HepG2 (cell line): ENCODE measurements around the gene CYTH1. TPM values are rescaled to one million over a fixed set of nuclear protein-coding genes. Genes with fewer than 3 reads are reported as not detected.

Experiments
- ATAC-seq: fragments of 200-7000 bp; cut with Tn5 transposase; 3 replicates; pipeline ENCODE4 v1.9.1; 2020; ENCODE audit warnings: mild to moderate bottlenecking, moderate library complexity
- BruUV-seq: library from RNA; stranded (reverse); fragments of 400-500 nt; replicated peaks from 2 replicates; lab custom pipeline; 2021; lab: Mats Ljungman, UMichigan
- CTCF ChIA-PET: fragments of 300-600 bp; formaldehyde crosslinking; extraction: SDS; loops from one replicate; lab custom pipeline; 2021; ENCODE audit warnings: low total read pairs, inconsistent platforms, low intra/inter-chr PET ratio; lab: Yijun Ruan, JAX
- POLR2A ChIA-PET: fragments of 350-600 bp; sonication (Branson Sonifier 250); formaldehyde crosslinking; loops from one replicate; lab custom pipeline; 2020; ENCODE audit warnings: antibody characterized with exemption, inconsistent platforms; lab: Yijun Ruan, JAX
- DNase-seq: peaks from one replicate; pipeline ENCODE4 v3.0.0-alpha.2; 2015; ENCODE audit warnings: low spot score
- FAIRE-seq: peaks from 3 replicates; lab custom pipeline; 2011; peaks lifted over from hg19 to GRCh38; lab: Jason Lieb, UNC
- H2AFZ ChIP-seq: one replicate; pipeline ENCODE4 v1.6.1; 2011; ENCODE audit warnings: low read length, inconsistent platforms
- H3K27ac ChIP-seq: fragments of 300-600 bp; 3 replicates; pipeline ENCODE4 v1.8.0; 2011; ENCODE audit warnings: mixed run types, mild to moderate bottlenecking, mixed read lengths, low read length, inconsistent platforms; ENCODE audit not compliant: insufficient read depth; ENCODE audit errors: extremely low read length
- H3K27me3 ChIP-seq, 2 experiments: fragments of 200-600 bp in 1 of 2; 2 replicates in 1 of 2; 3 replicates in 1 of 2; pipeline versions ENCODE4 v1.6.0 to v1.8.0; 2011; ENCODE audit warnings: low read length in 2 of 2, mild to moderate bottlenecking in 2 of 2, moderate library complexity in 2 of 2, inconsistent platforms in 1 of 2; ENCODE audit not compliant: insufficient read depth in 2 of 2, control insufficient read depth in 1 of 2
- H3K36me3 ChIP-seq, 2 experiments: fragments of 200-600 bp in 1 of 2; replicated peaks in 1 of 2; 2 replicates in 1 of 2; 3 replicates in 1 of 2; pipeline versions ENCODE4 v1.5.1 to v1.8.0; 2011; ENCODE audit warnings: low read length in 2 of 2, inconsistent platforms in 1 of 2; ENCODE audit not compliant: insufficient read depth in 2 of 2, control insufficient read depth in 1 of 2
- H3K4me1 ChIP-seq: 2 replicates; pipeline ENCODE4 v1.5.1; 2012; ENCODE audit warnings: low read length, inconsistent platforms; ENCODE audit not compliant: insufficient read depth
- H3K4me2 ChIP-seq: 2 replicates; pipeline ENCODE4 v1.6.0; 2011; ENCODE audit warnings: low read depth, low read length, inconsistent platforms
- H3K4me3 ChIP-seq, 3 experiments: fragments of 200-600 bp in 1 of 3; sonication (generic), shearing (Covaris generic) in 1 of 3; replicated peaks in 1 of 3; 2 replicates each; pipeline ENCODE4 v1.5.1; 2011 to 2016; ENCODE audit warnings: low read length in 3 of 3, inconsistent platforms in 2 of 3, low read depth in 2 of 3, mild to moderate bottlenecking in 2 of 3, control low read depth in 1 of 3, mixed read lengths in 1 of 3; ENCODE audit not compliant: insufficient read depth in 1 of 3
- H3K79me2 ChIP-seq: one replicate; pipeline ENCODE4 v1.6.1; 2011; ENCODE audit warnings: low read length, inconsistent platforms; ENCODE audit not compliant: insufficient read depth
- H3K9ac ChIP-seq: 2 replicates; pipeline ENCODE4 v1.6.0; 2011; ENCODE audit warnings: mild to moderate bottlenecking, low read depth, low read length, inconsistent platforms; ENCODE audit not compliant: insufficient read depth
- H3K9me3 ChIP-seq: 2 replicates; pipeline ENCODE4 v1.5.1; 2012; ENCODE audit warnings: mild to moderate bottlenecking, low read length
- H4K20me1 ChIP-seq: 2 replicates; pipeline ENCODE4 v1.6.0; 2011; ENCODE audit warnings: inconsistent platforms, mild to moderate bottlenecking, low read length, moderate library complexity; ENCODE audit not compliant: insufficient read depth
- AGO2 ChIP-seq: fragments of 200-400 bp; formaldehyde crosslinking; optimal IDR thresholded peaks from 2 replicates; pipeline ENCODE3; 2017; ENCODE audit warnings: mild to moderate bottlenecking, low read depth, low read length, moderate library complexity
- CEBPB ChIP-seq: IDR thresholded peaks from 2 replicates; pipeline ENCODE4 v1.6.1; 2011; ENCODE audit warnings: low read depth, low read length, improper control_type of control experiment, borderline replicate concordance
- CENPBD1 ChIP-seq: sonication (generic); formaldehyde crosslinking; IDR thresholded peaks from 2 replicates; pipeline ENCODE4 v1.8.0; 2022; ENCODE audit warnings: missing genetic modification reagents, low read depth, mild to moderate bottlenecking, borderline replicate concordance
- HNRNPUL1 ChIP-seq: fragments of 200-400 bp; formaldehyde crosslinking; IDR thresholded peaks from 2 replicates; pipeline ENCODE4 v1.6.1; 2017; ENCODE audit warnings: low read depth, mild to moderate bottlenecking, low read length, moderate library complexity
- HOXA9 ChIP-seq: sonication (generic); formaldehyde crosslinking; IDR thresholded peaks from 2 replicates; pipeline ENCODE4 v1.8.1; 2022; ENCODE audit warnings: missing genetic modification reagents, mild to moderate bottlenecking, moderate library complexity, borderline replicate concordance
- KDM5B ChIP-seq: sonication (generic); formaldehyde crosslinking; IDR thresholded peaks from 2 replicates; pipeline ENCODE4 v1.4.0; 2020; ENCODE audit warnings: missing genetic modification reagents, mild to moderate bottlenecking, borderline replicate concordance
- MAFF ChIP-seq: IDR thresholded peaks from 2 replicates; pipeline ENCODE4 v1.6.1; 2011; ENCODE audit warnings: low read depth, low read length, improper control_type of control experiment
- NONO ChIP-seq, 2 experiments: fragments of 450-650 bp in 1 of 2; sonication (generic) in 1 of 2; formaldehyde crosslinking in 1 of 2; IDR thresholded peaks in 1 of 2; conservative IDR thresholded peaks in 1 of 2; 2 replicates each; pipeline versions ENCODE4 v1.6.1 to v1.8.0; 2017 to 2022; ENCODE audit warnings: mild to moderate bottlenecking in 1 of 2, missing genetic modification reagents in 1 of 2, moderate library complexity in 1 of 2
- RELA ChIP-seq: sonication (generic); formaldehyde crosslinking; IDR thresholded peaks from 2 replicates; pipeline ENCODE4 v1.4.0; 2020; ENCODE audit warnings: missing genetic modification reagents
- RFXANK ChIP-seq: IDR thresholded peaks from 2 replicates; pipeline ENCODE4 v1.6.1; 2016
- TFAP4 ChIP-seq: sonication (generic); IDR thresholded peaks from 2 replicates; pipeline ENCODE4 v1.6.1; 2016; ENCODE audit warnings: low read depth, borderline replicate concordance
- ZNF576 ChIP-seq: sonication (generic); formaldehyde crosslinking; IDR thresholded peaks from 2 replicates; pipeline ENCODE4 v1.4.0; 2020; ENCODE audit warnings: mild to moderate bottlenecking, missing genetic modification reagents
- ZNF598 ChIP-seq: sonication (generic); formaldehyde crosslinking; IDR thresholded peaks from 2 replicates; pipeline ENCODE4 v1.5.1; 2020; ENCODE audit warnings: mild to moderate bottlenecking, missing genetic modification reagents, borderline replicate concordance
- WGBS: methylation state at CpG from one replicate; pipeline ENCODE4 v1.1.6; 2017; ENCODE audit warnings: low lambda C conversion rate; 5-methylcytosine and 5-hydroxymethylcytosine counted together
- in situ Hi-C: cut with HindIII; loops from 2 replicates; pipeline ENCODE4 v1.10.0; 2017; ENCODE audit warnings: low pct_unique_long_range_greater_than_20kb; ENCODE audit not compliant: extremely low pct_ligation_motif_present
- intact Hi-C: fragments of 100-400 bp; cut with micrococcal nuclease; formaldehyde crosslinking; loops from one replicate; pipeline ENCODE4 v1.10.0; 2022; ENCODE audit not compliant: unreplicated experiment
- polyA plus RNA-seq, 8 experiments: library from polyadenylated mRNA; depleted of rRNA in 3 of 8; stranded (reverse) in 7 of 8; unstranded in 1 of 8; fragments of >200 nt; fragmentation: Illumina TruSeq in 4 of 8; extraction: Trizol in 4 of 8; gene quantifications; 2 replicates each; pipeline versions ENCODE4 v1.2.1 to v1.2.3, GENCODE V29; 2011 to 2016; ENCODE audit warnings: low read depth in 4 of 8, missing spikeins in 1 of 8, mixed read lengths in 1 of 8; ENCODE audit not compliant: insufficient read depth in 1 of 8
- total RNA-seq, 5 experiments: library from RNA; depleted of rRNA; stranded (reverse); fragments of >200 nt; fragmentation: Illumina TruSeq; extraction: Trizol; gene quantifications; 2 replicates each; pipeline ENCODE4 v1.2.3, GENCODE V29; 2016; ENCODE audit warnings: low read depth in 1 of 5

CYTH1 gene
- total and polyA plus RNA-seq, 2 of the 13 experiments (the other 11 are each of a cell fraction or from before 2014, with no cell fraction given): 20.1 to 48.9 TPM

GRCh38 chr17:78823282-78824046 is 41.4 kb upstream of the CYTH1 start:
- in situ Hi-C loops: no loop called here
- no TSS peak for BruUV-seq
- Histone ChIP-seq H3K27ac (no peak overlapping the region), H3K4me2 (no peak overlapping the region), H2AFZ (no peak overlapping the region), H3K9ac (no peak overlapping the region), H3K4me3 (no peak overlapping the region), H3K36me3 (peaks cover 72 to 94% of the 10 kb centered on the region in 2 experiments), H3K27me3 (no peaks in the 10 kb centered on the region), H4K20me1 (peaks cover 6% of the 10 kb centered on the region), H3K4me1 (0 out of 2 replicates have a peak, but pooled peaks cover 7% of the 10 kb centered on the region), H3K79me2 (peaks cover 3% of the 10 kb centered on the region), H3K9me3 (no peaks in the 10 kb centered on the region)
- peak; percentile 13; the same call in 2 of the 3 replicates for ATAC-seq
- intact Hi-C loops: no loop called here
- no peak for DNase-seq
- 96% methylated on average over 14 of the region's 14 CpGs for WGBS
- POLR2A ChIA-PET: no interaction called here
- FAIRE-seq: no peak
- CTCF ChIA-PET: no interaction called here
- TF ChIP-seq AGO2 (no peak), HNRNPUL1 (no peak), CEBPB (no peak), RELA (CRISPR knock-in tag) (no peak), MAFF (no peak), KDM5B (CRISPR knock-in tag) (0 out of 2 replicates have a peak, but pooled peaks have one; percentile 4), CENPBD1 (no peak), RFXANK (CRISPR knock-in tag) (no peak), ZNF576 (CRISPR knock-in tag) (no peak), ZNF598 (CRISPR knock-in tag) (0 out of 2 replicates have a peak, but pooled peaks have one; percentile 50), NONO (IDR thresholded peaks at IDR 0.05) (no peak), NONO (CRISPR knock-in tag; conservative IDR thresholded peaks at IDR 0.05) (0 out of 2 replicates have a peak, but pooled peaks have one; percentile 30), TFAP4 (peak; percentile 36; the same call in 1 of the 2 replicates), HOXA9 (CRISPR knock-in tag) (no peak)
